Hepatocyte (in vitro differentiated cells): ENCODE results near the gene AMIGO3. TPM values are rescaled to one million over a fixed set of nuclear protein-coding genes. Genes with fewer than 3 reads are reported as not detected.

ENCODE experiments used
- DNase-seq: peaks from one replicate; pipeline ENCODE4 v3.0.0-alpha.2; 2016; ENCODE audit warnings: low spot score
- H2AFZ ChIP-seq: fragments of 200-600 bp; sonication (generic); 2 replicates; pipeline ENCODE4 v1.6.0; 2016; ENCODE audit warnings: antibody characterized with exemption, mild to moderate bottlenecking
- H3K27ac ChIP-seq: fragments of 200-600 bp; sonication (generic); 2 replicates; pipeline ENCODE4 v1.5.1; 2016; ENCODE audit warnings: mild to moderate bottlenecking
- H3K27me3 ChIP-seq: fragments of 200-600 bp; sonication (generic); 2 replicates; pipeline ENCODE4 v1.6.1; 2016
- H3K36me3 ChIP-seq: fragments of 200-600 bp; sonication (generic); replicated peaks from 2 replicates; pipeline ENCODE4 v1.5.1; 2016; ENCODE audit warnings: low read depth; ENCODE audit not compliant: insufficient read depth
- H3K4me1 ChIP-seq: fragments of 200-600 bp; sonication (generic); 2 replicates; pipeline ENCODE4 v1.5.1; 2016; ENCODE audit warnings: mild to moderate bottlenecking, moderate library complexity; ENCODE audit not compliant: insufficient read depth
- H3K4me2 ChIP-seq: fragments of 200-600 bp; sonication (generic); 2 replicates; pipeline ENCODE4 v1.6.0; 2016
- H3K4me3 ChIP-seq: fragments of 200-600 bp; sonication (generic); 2 replicates; pipeline ENCODE4 v1.5.1; 2016; ENCODE audit warnings: mild to moderate bottlenecking
- H3K79me2 ChIP-seq: fragments of 200-600 bp; sonication (generic); 2 replicates; pipeline ENCODE4 v1.6.0; 2017; ENCODE audit warnings: mild to moderate bottlenecking
- H3K9me2 ChIP-seq: fragments of 200-600 bp; sonication (generic); replicated peaks from 2 replicates; pipeline ENCODE4 v1.6.0; 2017; ENCODE audit warnings: mild to moderate bottlenecking; ENCODE audit not compliant: insufficient read depth
- H3K9me3 ChIP-seq: fragments of 200-600 bp; sonication (generic); 2 replicates; pipeline ENCODE4 v1.5.1; 2016; ENCODE audit warnings: low read depth, mild to moderate bottlenecking
- H4K20me1 ChIP-seq: fragments of 200-600 bp; sonication (generic); 2 replicates; pipeline ENCODE4 v1.6.0; 2016; ENCODE audit warnings: mild to moderate bottlenecking; ENCODE audit not compliant: insufficient read depth, poor library complexity, severe bottlenecking
- EZH2 ChIP-seq: fragments of 200-600 bp; sonication (generic); IDR thresholded peaks from 2 replicates; pipeline ENCODE4 v1.6.1; 2016; ENCODE audit warnings: antibody characterized with exemption, mild to moderate bottlenecking, borderline replicate concordance
- EZH2phosphoT487 ChIP-seq: fragments of 200-600 bp; sonication (generic); IDR thresholded peaks from one replicate; pipeline ENCODE4 v1.6.1; 2018; ENCODE audit warnings: antibody characterized with exemption, mild to moderate bottlenecking, low read depth, moderate library complexity; ENCODE audit not compliant: unreplicated experiment, severe bottlenecking
- WGBS: methylation state at CpG from one replicate; pipeline ENCODE4 v1.1.6; 2016; ENCODE audit warnings: low lambda C conversion rate; ENCODE audit errors: missing lambda C conversion rate; 5-methylcytosine and 5-hydroxymethylcytosine counted together
- polyA plus RNA-seq: library from polyadenylated mRNA; unstranded; fragments of >200 nt; fragmentation: Nextera tagmentation; extraction: Ambion mirVana; gene quantifications from 2 replicates; pipeline ENCODE4 v1.2.1, GENCODE V29; 2016
- total RNA-seq: library from RNA; depleted of rRNA; stranded (reverse); fragments of >200 nt; gene quantifications from 2 replicates; pipeline ENCODE4 v1.2.3, GENCODE V29; 2014
- TF ChIP-seq, protein P1 (sequence below): fragments of 200-600 bp; sonication (generic); IDR thresholded peaks from 2 replicates; pipeline ENCODE4 v1.5.1; 2016; ENCODE audit warnings: antibody characterized with exemption, mild to moderate bottlenecking; ENCODE audit not compliant: poor library complexity

AMIGO3 gene
- total and polyA plus RNA-seq, 2 experiments from 2014 or later: 0.57 to 1.7 TPM

DNA sequence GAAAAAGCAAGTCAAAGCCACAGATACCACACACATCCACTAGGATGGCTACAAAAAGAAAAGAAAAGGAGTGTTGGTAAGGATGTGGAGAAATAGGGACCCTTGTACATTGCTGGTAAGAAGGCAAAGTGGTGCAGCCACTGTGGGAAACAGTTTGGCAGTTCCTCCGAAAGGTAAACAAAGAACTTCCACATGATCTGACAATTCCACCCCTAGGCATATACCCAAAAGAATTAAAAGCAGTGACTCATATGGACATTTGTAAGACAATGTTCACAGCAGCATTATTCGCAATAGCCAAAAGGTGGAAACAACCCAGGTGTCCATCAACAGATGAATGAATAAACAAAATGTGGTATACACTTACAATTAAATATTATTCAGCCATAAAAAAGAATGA, 26.5 kb upstream of the AMIGO3 start:
- no peak overlapping the region for H2AFZ ChIP-seq
- no peaks in the 10 kb centered on the region for H3K9me3 ChIP-seq
- no peak for DNase-seq
- H3K9me2 ChIP-seq: no peaks in the 10 kb centered on the region
- H3K4me2 ChIP-seq: no peak overlapping the region
- H4K20me1 ChIP-seq: peaks cover 3% of the 10 kb centered on the region
- no peak overlapping the region for H3K27ac ChIP-seq
- H3K79me2 ChIP-seq: peaks cover 79% of the 10 kb centered on the region
- 95% methylated on average over 2 of the region's 2 CpGs for WGBS
- H3K4me1 ChIP-seq: no peaks in the 10 kb centered on the region
- no peaks in the 10 kb centered on the region for H3K27me3 ChIP-seq
- H3K36me3 ChIP-seq: no peaks in the 10 kb centered on the region
- TF ChIP-seq EZH2 (no peak), EZH2phosphoT487 (no peak)
- TF ChIP-seq, protein P1, sequence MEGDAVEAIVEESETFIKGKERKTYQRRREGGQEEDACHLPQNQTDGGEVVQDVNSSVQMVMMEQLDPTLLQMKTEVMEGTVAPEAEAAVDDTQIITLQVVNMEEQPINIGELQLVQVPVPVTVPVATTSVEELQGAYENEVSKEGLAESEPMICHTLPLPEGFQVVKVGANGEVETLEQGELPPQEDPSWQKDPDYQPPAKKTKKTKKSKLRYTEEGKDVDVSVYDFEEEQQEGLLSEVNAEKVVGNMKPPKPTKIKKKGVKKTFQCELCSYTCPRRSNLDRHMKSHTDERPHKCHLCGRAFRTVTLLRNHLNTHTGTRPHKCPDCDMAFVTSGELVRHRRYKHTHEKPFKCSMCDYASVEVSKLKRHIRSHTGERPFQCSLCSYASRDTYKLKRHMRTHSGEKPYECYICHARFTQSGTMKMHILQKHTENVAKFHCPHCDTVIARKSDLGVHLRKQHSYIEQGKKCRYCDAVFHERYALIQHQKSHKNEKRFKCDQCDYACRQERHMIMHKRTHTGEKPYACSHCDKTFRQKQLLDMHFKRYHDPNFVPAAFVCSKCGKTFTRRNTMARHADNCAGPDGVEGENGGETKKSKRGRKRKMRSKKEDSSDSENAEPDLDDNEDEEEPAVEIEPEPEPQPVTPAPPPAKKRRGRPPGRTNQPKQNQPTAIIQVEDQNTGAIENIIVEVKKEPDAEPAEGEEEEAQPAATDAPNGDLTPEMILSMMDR: no peak
- H3K4me3 ChIP-seq: no peak overlapping the region

DNA sequence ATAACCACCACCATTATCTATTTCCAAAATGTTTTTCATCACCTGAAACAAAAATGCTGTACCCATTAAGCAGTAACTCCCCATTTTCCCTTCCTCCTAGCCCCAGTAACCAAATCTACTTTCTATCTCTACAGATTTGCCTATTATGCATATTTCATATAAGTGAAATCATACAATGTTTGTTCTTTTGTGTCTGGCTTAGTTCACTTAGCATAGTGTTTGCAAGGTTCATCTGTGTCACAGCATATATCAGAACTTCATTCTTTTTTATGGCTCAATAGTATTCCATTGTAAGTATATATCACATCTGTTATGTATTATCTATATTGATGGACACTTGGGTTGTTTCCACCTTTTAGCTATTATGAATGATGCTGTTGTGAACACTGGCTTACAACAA, 20.9 kb upstream of the AMIGO3 start:
- no peak for DNase-seq

DNA sequence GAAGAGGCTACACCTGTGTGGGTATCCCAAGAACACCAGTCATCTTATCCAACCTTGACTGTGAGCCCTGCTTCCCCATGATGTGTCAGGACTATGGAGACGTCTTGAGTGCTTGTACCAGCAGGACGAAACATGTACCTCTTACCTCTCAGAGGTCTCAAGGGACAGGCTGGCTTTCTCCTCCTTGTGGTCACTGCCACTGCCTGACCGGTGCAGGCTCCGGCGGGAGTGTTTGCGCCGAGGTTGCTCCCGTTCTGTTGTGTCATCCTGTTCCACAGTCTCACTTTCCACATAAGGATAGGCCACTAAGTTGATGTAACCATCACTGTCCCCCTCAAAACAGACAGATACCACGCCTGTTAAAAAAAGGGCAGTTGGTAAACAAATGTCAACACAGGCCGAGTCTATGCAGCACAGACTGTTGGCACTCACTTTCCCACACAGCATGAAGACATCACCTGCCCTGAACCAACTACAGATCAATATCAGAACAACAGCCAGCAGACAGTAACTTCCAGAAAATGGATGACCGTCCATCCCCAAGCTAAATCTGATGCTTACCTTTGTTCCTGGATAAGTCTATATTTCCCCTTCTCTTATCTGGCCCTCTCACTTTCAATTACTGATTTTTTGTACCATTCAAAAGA, 18.7 kb upstream of the AMIGO3 start:
- Histone ChIP-seq H3K27me3 (no peaks in the 10 kb centered on the region), H4K20me1 (no peaks in the 10 kb centered on the region), H3K36me3 (no peaks in the 10 kb centered on the region), H3K4me3 (no peak overlapping the region), H3K4me2 (no peak overlapping the region), H3K9me2 (no peaks in the 10 kb centered on the region), H3K27ac (no peak overlapping the region), H3K4me1 (no peaks in the 10 kb centered on the region), H3K79me2 (peaks cover 39% of the 10 kb centered on the region), H2AFZ (no peak overlapping the region), H3K9me3 (no peaks in the 10 kb centered on the region)
- no peak for DNase-seq
- TF ChIP-seq, protein P1: no peak
- TF ChIP-seq EZH2 (no peak), EZH2phosphoT487 (no peak)
- 97% methylated on average over 11 of the region's 11 CpGs for WGBS

More for the DNA sequence above, 20.9 kb upstream of the AMIGO3 start:
- Histone ChIP-seq H3K79me2 (peaks cover 49% of the 10 kb centered on the region), H2AFZ (no peak overlapping the region), H3K27me3 (no peaks in the 10 kb centered on the region), H3K27ac (no peak overlapping the region), H3K36me3 (no peaks in the 10 kb centered on the region), H4K20me1 (no peaks in the 10 kb centered on the region), H3K9me2 (no peaks in the 10 kb centered on the region), H3K4me1 (no peaks in the 10 kb centered on the region), H3K4me3 (no peak overlapping the region), H3K9me3 (no peaks in the 10 kb centered on the region), H3K4me2 (no peak overlapping the region)
- TF ChIP-seq EZH2phosphoT487 (no peak), EZH2 (no peak)
- TF ChIP-seq, protein P1: no peak
